AG08396 (cell line): ENCODE results near the gene DRC3.
"Not testable (repeated sequence)": the region's sequence is repeated elsewhere in the genome, so short reads cannot be mapped to it uniquely, and the experiment has no call there.

Source experiments
- DNase-seq: peaks from one replicate; pipeline ENCODE4 v3.0.0; 2012; ENCODE audit warnings: low spot score, mixed read lengths

DRC3 gene

GRCh38 chr17:17941015-17941414 lies 31.6 kb upstream of the DRC3 start:
- DNase-seq, result no peak

GRCh38 chr17:17942846-17943245 lies 29.8 kb upstream of the DRC3 start:
- peak; percentile 40 for DNase-seq

- DNase-seq, result no peak
These were observed 29.2 kb upstream of the DRC3 start for GRCh38 chr17:17943281-17943984.

- DNase-seq, result no peak
These were observed 28.4 kb upstream of the DRC3 start for GRCh38 chr17:17944242-17944641.

GRCh38 chr17:17944743-17945142 lies 27.9 kb upstream of the DRC3 start:
- DNase-seq, result no peak

- DNase-seq, result no peak
These were observed 26.6 kb upstream of the DRC3 start for GRCh38 chr17:17946093-17946492.

GRCh38 chr17:17947309-17947708 lies 25.4 kb upstream of the DRC3 start:
- no peak for DNase-seq

GRCh38 chr17:17947966-17948365 lies 24.7 kb upstream of the DRC3 start:
- DNase-seq, result no peak

GRCh38 chr17:17950347-17950746 lies 22.3 kb upstream of the DRC3 start:
- no peak for DNase-seq

- DNase-seq, result no peak
These were observed 21.9 kb upstream of the DRC3 start for GRCh38 chr17:17950806-17951205.

- no peak for DNase-seq
These were observed 21.1 kb upstream of the DRC3 start for GRCh38 chr17:17951524-17951923.

- DNase-seq, result no peak
These were observed 20.0 kb upstream of the DRC3 start for GRCh38 chr17:17952691-17953090.

- no peak for DNase-seq
These were observed 18.6 kb upstream of the DRC3 start for GRCh38 chr17:17954079-17954478.

GRCh38 chr17:17955790-17956341 lies 16.8 kb upstream of the DRC3 start:
- not testable (repeated sequence) for DNase-seq

- DNase-seq, result no peak
These were observed 15.1 kb upstream of the DRC3 start for GRCh38 chr17:17957584-17957916.

- DNase-seq, result no peak
These were observed 13.7 kb upstream of the DRC3 start for GRCh38 chr17:17958982-17959381.

- DNase-seq, result peak; percentile 29
These were observed 12.9 kb upstream of the DRC3 start for GRCh38 chr17:17959520-17960361.

- DNase-seq, result no peak
These were observed 12.1 kb upstream of the DRC3 start for GRCh38 chr17:17960500-17961030.

- DNase-seq, result no peak
These were observed 9.6 kb upstream of the DRC3 start for GRCh38 chr17:17963066-17963465.

GRCh38 chr17:17963694-17964436 lies 8.8 kb upstream of the DRC3 start:
- DNase-seq, result no peak

- no peak for DNase-seq
These were observed 8.0 kb upstream of the DRC3 start for GRCh38 chr17:17964710-17965109.

GRCh38 chr17:17965152-17965721 lies 7.4 kb upstream of the DRC3 start:
- no peak for DNase-seq
